ENCODE measurements around the gene SMARCA2.

The SMARCA2 gene

GRCh38 chr9:2109069-2109650 is 94.0 kb downstream of the SMARCA2 start:
- FAIRE-seq (no peak), DNase-seq (ENCODE audit: insufficient read length, low spot score) (no peak)
- TF ChIP-seq POU2F2 (IDR thresholded peaks at IDR 0.05; ENCODE audit: low read depth, low read length) (no peak), POLR2A (IDR thresholded peaks at IDR 0.05; ENCODE audit: low read depth, low read length) (no peak), POLR2AphosphoS5 (IDR thresholded peaks at IDR 0.05; ENCODE audit: low read depth, low read length) (no peak), PAX5 (IDR thresholded peaks at IDR 0.05; ENCODE audit: insufficient read depth, low read length, severe bottlenecking) (no peak), SPI1 (IDR thresholded peaks at IDR 0.05; ENCODE audit: low read depth, low read length) (no peak), TAF1 (IDR thresholded peaks at IDR 0.05; ENCODE audit: low read depth, low read length) (no peak)

GRCh38 chr9:2110036-2110435 is 94.9 kb downstream of the SMARCA2 start:
- TF ChIP-seq POU2F2 (IDR thresholded peaks at IDR 0.05; ENCODE audit: low read depth, low read length) (no peak), POLR2AphosphoS5 (IDR thresholded peaks at IDR 0.05; ENCODE audit: low read depth, low read length) (no peak), PAX5 (IDR thresholded peaks at IDR 0.05; ENCODE audit: insufficient read depth, low read length, severe bottlenecking) (no peak), POLR2A (IDR thresholded peaks at IDR 0.05; ENCODE audit: low read depth, low read length) (no peak), TAF1 (IDR thresholded peaks at IDR 0.05; ENCODE audit: low read depth, low read length) (no peak), SPI1 (IDR thresholded peaks at IDR 0.05; ENCODE audit: low read depth, low read length) (no peak)
- no peak for DNase-seq (ENCODE audit: insufficient read length, low spot score)
- FAIRE-seq, result no peak

GRCh38 chr9:2116073-2116472 is 100.9 kb downstream of the SMARCA2 start:
- TF ChIP-seq PAX5 (IDR thresholded peaks at IDR 0.05; ENCODE audit: insufficient read depth, low read length, severe bottlenecking) (no peak), POU2F2 (IDR thresholded peaks at IDR 0.05; ENCODE audit: low read depth, low read length) (no peak), POLR2AphosphoS5 (IDR thresholded peaks at IDR 0.05; ENCODE audit: low read depth, low read length) (no peak), TAF1 (IDR thresholded peaks at IDR 0.05; ENCODE audit: low read depth, low read length) (no peak)
- DNase-seq (ENCODE audit: insufficient read length, low spot score), result peak; percentile 6
- peak; percentile 23 for FAIRE-seq

GRCh38 chr9:2117527-2117926 is 102.4 kb downstream of the SMARCA2 start:
- FAIRE-seq (no peak), DNase-seq (ENCODE audit: insufficient read length, low spot score) (no peak)
- TF ChIP-seq TAF1 (IDR thresholded peaks at IDR 0.05; ENCODE audit: low read depth, low read length) (no peak), POU2F2 (IDR thresholded peaks at IDR 0.05; ENCODE audit: low read depth, low read length) (no peak), SPI1 (IDR thresholded peaks at IDR 0.05; ENCODE audit: low read depth, low read length) (no peak), POLR2AphosphoS5 (IDR thresholded peaks at IDR 0.05; ENCODE audit: low read depth, low read length) (no peak), POLR2A (IDR thresholded peaks at IDR 0.05; ENCODE audit: low read depth, low read length) (no peak), PAX5 (IDR thresholded peaks at IDR 0.05; ENCODE audit: insufficient read depth, low read length, severe bottlenecking) (no peak)

- TF ChIP-seq PAX5 (IDR thresholded peaks at IDR 0.05; ENCODE audit: insufficient read depth, low read length, severe bottlenecking), result no peak
- no peak for TF ChIP-seq POLR2AphosphoS5 (IDR thresholded peaks at IDR 0.05; ENCODE audit: low read depth, low read length)
- no peak for TF ChIP-seq SPI1 (IDR thresholded peaks at IDR 0.05; ENCODE audit: low read depth, low read length)
- no peak for TF ChIP-seq POLR2A (IDR thresholded peaks at IDR 0.05; ENCODE audit: low read depth, low read length)
- TF ChIP-seq TAF1 (IDR thresholded peaks at IDR 0.05; ENCODE audit: low read depth, low read length), result no peak
- no peak for TF ChIP-seq POU2F2 (IDR thresholded peaks at IDR 0.05; ENCODE audit: low read depth, low read length)
- DNase-seq (ENCODE audit: insufficient read length, low spot score) (no peak), FAIRE-seq (no peak)
Observed at GRCh38 chr9:2119566-2119965, 104.4 kb downstream of the SMARCA2 start.

- TF ChIP-seq PAX5 (IDR thresholded peaks at IDR 0.05; ENCODE audit: insufficient read depth, low read length, severe bottlenecking) (no peak), POU2F2 (IDR thresholded peaks at IDR 0.05; ENCODE audit: low read depth, low read length) (no peak), POLR2AphosphoS5 (IDR thresholded peaks at IDR 0.05; ENCODE audit: low read depth, low read length) (no peak), POLR2A (IDR thresholded peaks at IDR 0.05; ENCODE audit: low read depth, low read length) (no peak), SPI1 (IDR thresholded peaks at IDR 0.05; ENCODE audit: low read depth, low read length) (no peak), TAF1 (IDR thresholded peaks at IDR 0.05; ENCODE audit: low read depth, low read length) (no peak)
- DNase-seq (ENCODE audit: insufficient read length, low spot score) (no peak), FAIRE-seq (no peak)
Observed at GRCh38 chr9:2120926-2121689, 106.0 kb downstream of the SMARCA2 start.

- TF ChIP-seq TAF1 (IDR thresholded peaks at IDR 0.05; ENCODE audit: low read depth, low read length), result no peak
- FAIRE-seq, result no peak
- no peak for DNase-seq (ENCODE audit: insufficient read length, low spot score)
Observed at GRCh38 chr9:2122299-2122698, 107.2 kb downstream of the SMARCA2 start.

GRCh38 chr9:2125906-2126305 is 110.8 kb downstream of the SMARCA2 start:
- FAIRE-seq (peak; percentile 92), DNase-seq (ENCODE audit: insufficient read length, low spot score) (peak; percentile 13)
- TF ChIP-seq TAF1 (IDR thresholded peaks at IDR 0.05; ENCODE audit: low read depth, low read length) (no peak), POLR2A (IDR thresholded peaks at IDR 0.05; ENCODE audit: low read depth, low read length) (no peak), SPI1 (IDR thresholded peaks at IDR 0.05; ENCODE audit: low read depth, low read length) (no peak), POU2F2 (IDR thresholded peaks at IDR 0.05; ENCODE audit: low read depth, low read length) (no peak), PAX5 (IDR thresholded peaks at IDR 0.05; ENCODE audit: insufficient read depth, low read length, severe bottlenecking) (no peak), POLR2AphosphoS5 (IDR thresholded peaks at IDR 0.05; ENCODE audit: low read depth, low read length) (no peak)

- FAIRE-seq (peak; percentile 40), DNase-seq (ENCODE audit: insufficient read length, low spot score) (no peak)
- no peak for TF ChIP-seq POLR2AphosphoS5 (IDR thresholded peaks at IDR 0.05; ENCODE audit: low read depth, low read length)
- no peak for TF ChIP-seq PAX5 (IDR thresholded peaks at IDR 0.05; ENCODE audit: insufficient read depth, low read length, severe bottlenecking)
- no peak for TF ChIP-seq SPI1 (IDR thresholded peaks at IDR 0.05; ENCODE audit: low read depth, low read length)
- TF ChIP-seq TAF1 (IDR thresholded peaks at IDR 0.05; ENCODE audit: low read depth, low read length), result no peak
- TF ChIP-seq POLR2A (IDR thresholded peaks at IDR 0.05; ENCODE audit: low read depth, low read length), result no peak
- TF ChIP-seq POU2F2 (IDR thresholded peaks at IDR 0.05; ENCODE audit: low read depth, low read length), result no peak
Observed at GRCh38 chr9:2126331-2126803, 111.2 kb downstream of the SMARCA2 start.

Data from GM12891 (cell line).